Ureter (tissue), 1 donor: ENCODE measurements around the gene DOHH. TPM values are rescaled to one million over a fixed set of nuclear protein-coding genes. Genes with fewer than 3 reads are reported as not detected.
"Not testable (repeated sequence)": the region's sequence is repeated elsewhere in the genome, so short reads cannot be mapped to it uniquely, and the experiment has no call there.

ENCODE experiments used
- DNase-seq: peaks from one replicate; pipeline ENCODE4 v3.0.0-alpha.2; 2020; ENCODE audit warnings: low spot score
- total RNA-seq: library from RNA; stranded (reverse); gene quantifications from one replicate; pipeline ENCODE4 v1.2.4, GENCODE V29; 2023
- donor health status: DM: yes; HTN: yes; CAD: no.

The DOHH gene
- total RNA-seq, 1 donor from 2014 or later, result 7.1 TPM

GRCh38 chr19:3519126-3519525, 18.7 kb upstream of the DOHH start:
- DNase-seq, result no peak

- DNase-seq, result no peak
These were observed 18.2 kb upstream of the DOHH start for GRCh38 chr19:3518659-3519058.

GRCh38 chr19:3518255-3518654, 17.8 kb upstream of the DOHH start:
- DNase-seq, result no peak

- no peak for DNase-seq
These were observed 17.2 kb upstream of the DOHH start for GRCh38 chr19:3517638-3518037.

- no peak for DNase-seq
These were observed 16.3 kb upstream of the DOHH start for GRCh38 chr19:3516675-3517207.

GRCh38 chr19:3515891-3516422, 15.5 kb upstream of the DOHH start:
- no peak for DNase-seq

GRCh38 chr19:3514930-3515329, 14.5 kb upstream of the DOHH start:
- no peak for DNase-seq

GRCh38 chr19:3513229-3514140, 13.0 kb upstream of the DOHH start:
- DNase-seq, result no peak

GRCh38 chr19:3512562-3513228, 12.2 kb upstream of the DOHH start:
- no peak for DNase-seq

GRCh38 chr19:3511506-3512251, 11.2 kb upstream of the DOHH start:
- no peak for DNase-seq

- DNase-seq, result no peak
These were observed 10.3 kb upstream of the DOHH start for GRCh38 chr19:3510727-3511126.

GRCh38 chr19:3509566-3509989, 9.1 kb upstream of the DOHH start:
- DNase-seq, result no peak

GRCh38 chr19:3508771-3509535, 8.5 kb upstream of the DOHH start:
- no peak for DNase-seq

GRCh38 chr19:3508121-3508661, 7.7 kb upstream of the DOHH start:
- not testable (repeated sequence) for DNase-seq

GRCh38 chr19:3507371-3508120, 7.1 kb upstream of the DOHH start:
- no peak for DNase-seq

- DNase-seq, result peak; percentile 69
These were observed 6.2 kb upstream of the DOHH start for GRCh38 chr19:3506384-3507340.

GRCh38 chr19:3505598-3506383, 5.3 kb upstream of the DOHH start, which contains the start of gene FZR1:
Gene FZR1, plus strand, starts transcription at chr19:3506311. Its CDS starts 16,679 bp downstream, at chr19:3522990.
- peak; percentile 99 for DNase-seq

GRCh38 chr19:3504735-3505134, 4.3 kb upstream of the DOHH start:
- no peak for DNase-seq
